GM19240 (cell line): Measurements from ENCODE around the gene ANO3.

ENCODE experiments used
- DNase-seq: peaks from one replicate; pipeline ENCODE4 v3.0.0; 2011; ENCODE audit warnings: low spot score; ENCODE audit not compliant: insufficient read length

Gene ANO3

GRCh38 chr11:26704249-26704648 lies 372.3 kb downstream of the ANO3 start:
- DNase-seq, result no peak

GRCh38 chr11:26706181-26706580 lies 374.3 kb downstream of the ANO3 start:
- no peak for DNase-seq

GRCh38 chr11:26708736-26709456 lies 377.0 kb downstream of the ANO3 start:
- DNase-seq, result no peak

GRCh38 chr11:26710489-26710888 lies 378.6 kb downstream of the ANO3 start:
- no peak for DNase-seq

- no peak for DNase-seq
Observed at GRCh38 chr11:26712497-26712896, 380.6 kb downstream of the ANO3 start.
